HG03060 (cell line): Measurements from ENCODE around the gene ZMAT3.

Experiments
- ATAC-seq: cut with Tn5 transposase; IDR thresholded peaks from one replicate; pipeline ENCODE4 v1.9.1; 2021; ENCODE audit warnings: low read depth, moderate number of reproducible peaks; ENCODE audit not compliant: unreplicated experiment

The ZMAT3 gene

GRCh38 chr3:179027326-179027900 lies 44.2 kb downstream of the ZMAT3 start:
- no peak for ATAC-seq

- no peak for ATAC-seq
Observed at GRCh38 chr3:179026636-179027035, 45.0 kb downstream of the ZMAT3 start.

- no peak for ATAC-seq
Observed at GRCh38 chr3:179021119-179021903, 50.3 kb downstream of the ZMAT3 start.

- no peak for ATAC-seq
Observed at GRCh38 chr3:179020112-179020511, 51.5 kb downstream of the ZMAT3 start.

GRCh38 chr3:179018808-179019207 lies 52.8 kb downstream of the ZMAT3 start:
- no peak for ATAC-seq

GRCh38 chr3:179016979-179017670 lies 54.5 kb downstream of the ZMAT3 start:
- peak; percentile 61 for ATAC-seq

GRCh38 chr3:179015551-179016020 lies 56.0 kb downstream of the ZMAT3 start:
- ATAC-seq: peak; percentile 53

GRCh38 chr3:179005706-179006105 lies 65.9 kb downstream of the ZMAT3 start:
- no peak for ATAC-seq

- no peak for ATAC-seq
Observed at GRCh38 chr3:179005213-179005612, 66.4 kb downstream of the ZMAT3 start.

- no peak for ATAC-seq
Observed at GRCh38 chr3:179000659-179001058, 71.0 kb downstream of the ZMAT3 start.

GRCh38 chr3:179000144-179000543 lies 71.5 kb downstream of the ZMAT3 start:
- ATAC-seq: no peak

- ATAC-seq: no peak
Observed at GRCh38 chr3:178996399-178996798, 75.2 kb downstream of the ZMAT3 start.

- ATAC-seq: no peak
Observed at GRCh38 chr3:178990293-178990692, 81.3 kb downstream of the ZMAT3 start.

- no peak for ATAC-seq
Observed at GRCh38 chr3:178989821-178990220, 81.8 kb downstream of the ZMAT3 start.

GRCh38 chr3:178987745-178988144 lies 83.9 kb downstream of the ZMAT3 start:
- no peak for ATAC-seq

GRCh38 chr3:178986456-178986855 lies 85.2 kb downstream of the ZMAT3 start:
- ATAC-seq: no peak

GRCh38 chr3:178982137-178982536 lies 89.5 kb downstream of the ZMAT3 start:
- ATAC-seq: peak; percentile 75

- ATAC-seq: no peak
Observed at GRCh38 chr3:178975320-178975719, 96.3 kb downstream of the ZMAT3 start.

GRCh38 chr3:178971614-178972013 lies 100.0 kb downstream of the ZMAT3 start:
- ATAC-seq: no peak

GRCh38 chr3:178969004-178969700 lies 102.5 kb downstream of the ZMAT3 start:
- ATAC-seq: peak; percentile 72
